Measurements from ENCODE around the gene CDHR3. TPM values are rescaled to one million over a fixed set of nuclear protein-coding genes. Genes with fewer than 3 reads are reported as not detected.

The CDHR3 gene
- total RNA-seq, 1 donor from 2014 or later: 1.4 TPM

DNA sequence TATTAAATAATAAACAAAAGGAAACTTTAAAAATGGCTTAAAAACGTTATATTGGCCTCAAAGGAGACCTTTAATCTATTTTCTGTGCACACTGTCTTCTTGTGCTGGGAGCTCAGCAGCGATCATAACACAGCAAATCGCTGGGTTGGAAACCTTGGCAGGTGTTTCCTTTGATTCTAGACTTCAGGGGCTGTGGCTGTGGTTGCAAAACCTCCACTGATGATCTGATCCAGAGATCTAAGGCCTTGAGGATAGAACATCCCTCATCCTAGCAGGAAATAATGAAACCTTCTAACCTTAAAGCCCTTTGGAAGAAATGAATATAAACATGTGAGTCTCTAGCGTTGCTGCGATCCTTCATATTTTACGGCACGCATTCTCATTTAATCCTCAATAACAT lies 29.8 kb downstream of the CDHR3 start:
- Histone ChIP-seq H3K27ac (no peak overlapping the region), H3K4me3 (no peak overlapping the region), H3K4me1 (no peaks in the 10 kb centered on the region), H3K36me3 (no peaks in the 10 kb centered on the region), H3K27me3 (no peaks in the 10 kb centered on the region), H3K9me3 (no peaks in the 10 kb centered on the region)
- no peak for DNase-seq
- no peak for TF ChIP-seq CTCF (IDR thresholded peaks at IDR 0.05)
- intact Hi-C loops (cut with DNase I): no loop called here
- no peak for ATAC-seq

GRCh38 chr7:105996860-105997737 lies 34.0 kb downstream of the CDHR3 start:
- Histone ChIP-seq H3K4me1 (no peaks in the 10 kb centered on the region), H3K9me3 (no peaks in the 10 kb centered on the region), H3K27ac (no peak overlapping the region), H3K27me3 (no peaks in the 10 kb centered on the region), H3K4me3 (no peak overlapping the region), H3K36me3 (no peaks in the 10 kb centered on the region)
- intact Hi-C loops (cut with DNase I): no loop called here
- ATAC-seq (peak; percentile 92), DNase-seq (no peak)
- no peak for TF ChIP-seq CTCF (IDR thresholded peaks at IDR 0.05)

DNA sequence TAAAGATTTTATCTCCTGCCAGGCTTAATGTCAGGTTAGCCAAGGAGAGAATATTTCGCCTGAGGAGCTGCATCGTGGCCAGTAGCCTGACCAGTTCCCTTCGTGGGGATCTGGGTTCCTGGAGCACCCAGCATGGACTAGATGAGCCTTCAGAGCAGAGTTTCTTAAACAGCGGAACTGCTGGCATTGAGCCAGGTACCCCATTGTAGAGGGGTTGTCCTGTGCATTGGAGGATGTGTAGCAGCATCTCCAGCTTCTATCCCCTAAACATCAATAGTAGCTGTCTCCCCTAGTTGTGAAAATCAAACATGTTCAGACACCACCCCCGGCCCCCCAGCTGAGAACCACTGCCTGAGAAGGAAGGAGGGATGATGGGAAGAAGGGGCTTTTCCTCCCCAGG lies 36.2 kb downstream of the CDHR3 start:
- ATAC-seq (no peak), DNase-seq (no peak)
- TF ChIP-seq CTCF (IDR thresholded peaks at IDR 0.05): no peak
- Histone ChIP-seq H3K27me3 (no peaks in the 10 kb centered on the region), H3K36me3 (no peaks in the 10 kb centered on the region), H3K4me1 (no peaks in the 10 kb centered on the region), H3K9me3 (no peaks in the 10 kb centered on the region), H3K4me3 (no peak overlapping the region), H3K27ac (no peak overlapping the region)
- intact Hi-C loops (cut with DNase I): no loop called here

DNA sequence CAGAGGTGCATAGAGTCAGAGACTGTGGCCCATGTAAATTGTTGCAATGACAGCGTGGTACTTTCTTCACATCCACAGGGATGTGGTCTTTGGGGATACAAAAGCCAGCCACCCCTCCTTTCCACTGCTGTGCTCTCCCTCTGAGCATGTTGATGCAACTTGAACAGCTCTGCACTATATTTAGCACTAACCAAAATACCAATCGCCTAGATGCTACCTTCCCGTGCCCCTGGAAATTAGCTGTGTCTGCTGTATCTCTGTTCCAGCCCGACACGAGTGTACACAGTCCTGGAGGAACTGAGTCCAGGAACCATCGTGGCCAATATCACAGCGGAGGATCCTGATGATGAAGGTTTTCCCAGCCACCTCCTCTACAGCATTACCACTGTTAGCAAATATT lies 38.1 kb downstream of the CDHR3 start:
- Histone ChIP-seq H3K4me1 (no peaks in the 10 kb centered on the region), H3K27me3 (no peaks in the 10 kb centered on the region), H3K36me3 (no peaks in the 10 kb centered on the region), H3K9me3 (no peaks in the 10 kb centered on the region), H3K4me3 (no peak overlapping the region), H3K27ac (no peak overlapping the region)
- intact Hi-C loops (cut with DNase I): loop anchor here (10.0 kb wide), 1 partner anchor 346 kb away; no protein-coding TSS in a partner anchor
- ATAC-seq (no peak), DNase-seq (no peak)
- TF ChIP-seq CTCF (IDR thresholded peaks at IDR 0.05): no peak

GRCh38 chr7:106001886-106002285 lies 38.8 kb downstream of the CDHR3 start:
- intact Hi-C loops (cut with DNase I): loop anchor here (10.0 kb wide), 1 partner anchor 347 kb away; no protein-coding TSS in a partner anchor
- no peak for TF ChIP-seq CTCF (IDR thresholded peaks at IDR 0.05)
- Histone ChIP-seq H3K4me3 (no peak overlapping the region), H3K4me1 (no peaks in the 10 kb centered on the region), H3K9me3 (no peaks in the 10 kb centered on the region), H3K27me3 (no peaks in the 10 kb centered on the region), H3K36me3 (no peaks in the 10 kb centered on the region), H3K27ac (no peak overlapping the region)
- DNase-seq (no peak), ATAC-seq (no peak)
